Hepatocyte (in vitro differentiated cells): ENCODE measurements around the gene PHLDA1. TPM values are rescaled to one million over a fixed set of nuclear protein-coding genes. Genes with fewer than 3 reads are reported as not detected.

Experiments
- DNase-seq: peaks from one replicate; pipeline ENCODE4 v3.0.0-alpha.2; 2016; ENCODE audit warnings: low spot score
- H2AFZ ChIP-seq: fragments of 200-600 bp; sonication (generic); 2 replicates; pipeline ENCODE4 v1.6.0; 2016; ENCODE audit warnings: antibody characterized with exemption, mild to moderate bottlenecking
- H3K27ac ChIP-seq: fragments of 200-600 bp; sonication (generic); 2 replicates; pipeline ENCODE4 v1.5.1; 2016; ENCODE audit warnings: mild to moderate bottlenecking
- H3K27me3 ChIP-seq: fragments of 200-600 bp; sonication (generic); 2 replicates; pipeline ENCODE4 v1.6.1; 2016
- H3K36me3 ChIP-seq: fragments of 200-600 bp; sonication (generic); replicated peaks from 2 replicates; pipeline ENCODE4 v1.5.1; 2016; ENCODE audit warnings: low read depth; ENCODE audit not compliant: insufficient read depth
- H3K4me1 ChIP-seq: fragments of 200-600 bp; sonication (generic); 2 replicates; pipeline ENCODE4 v1.5.1; 2016; ENCODE audit warnings: mild to moderate bottlenecking, moderate library complexity; ENCODE audit not compliant: insufficient read depth
- H3K4me2 ChIP-seq: fragments of 200-600 bp; sonication (generic); 2 replicates; pipeline ENCODE4 v1.6.0; 2016
- H3K4me3 ChIP-seq: fragments of 200-600 bp; sonication (generic); 2 replicates; pipeline ENCODE4 v1.5.1; 2016; ENCODE audit warnings: mild to moderate bottlenecking
- H3K79me2 ChIP-seq: fragments of 200-600 bp; sonication (generic); 2 replicates; pipeline ENCODE4 v1.6.0; 2017; ENCODE audit warnings: mild to moderate bottlenecking
- H3K9me2 ChIP-seq: fragments of 200-600 bp; sonication (generic); replicated peaks from 2 replicates; pipeline ENCODE4 v1.6.0; 2017; ENCODE audit warnings: mild to moderate bottlenecking; ENCODE audit not compliant: insufficient read depth
- H3K9me3 ChIP-seq: fragments of 200-600 bp; sonication (generic); 2 replicates; pipeline ENCODE4 v1.5.1; 2016; ENCODE audit warnings: low read depth, mild to moderate bottlenecking
- H4K20me1 ChIP-seq: fragments of 200-600 bp; sonication (generic); 2 replicates; pipeline ENCODE4 v1.6.0; 2016; ENCODE audit warnings: mild to moderate bottlenecking; ENCODE audit not compliant: insufficient read depth, poor library complexity, severe bottlenecking
- EZH2 ChIP-seq: fragments of 200-600 bp; sonication (generic); IDR thresholded peaks from 2 replicates; pipeline ENCODE4 v1.6.1; 2016; ENCODE audit warnings: antibody characterized with exemption, mild to moderate bottlenecking, borderline replicate concordance
- EZH2phosphoT487 ChIP-seq: fragments of 200-600 bp; sonication (generic); IDR thresholded peaks from one replicate; pipeline ENCODE4 v1.6.1; 2018; ENCODE audit warnings: antibody characterized with exemption, mild to moderate bottlenecking, low read depth, moderate library complexity; ENCODE audit not compliant: unreplicated experiment, severe bottlenecking
- WGBS: methylation state at CpG from one replicate; pipeline ENCODE4 v1.1.6; 2016; ENCODE audit warnings: low lambda C conversion rate; ENCODE audit errors: missing lambda C conversion rate; 5-methylcytosine and 5-hydroxymethylcytosine counted together
- polyA plus RNA-seq: library from polyadenylated mRNA; unstranded; fragments of >200 nt; fragmentation: Nextera tagmentation; extraction: Ambion mirVana; gene quantifications from 2 replicates; pipeline ENCODE4 v1.2.1, GENCODE V29; 2016
- total RNA-seq: library from RNA; depleted of rRNA; stranded (reverse); fragments of >200 nt; gene quantifications from 2 replicates; pipeline ENCODE4 v1.2.3, GENCODE V29; 2014
- TF ChIP-seq, protein P1 (sequence below): fragments of 200-600 bp; sonication (generic); IDR thresholded peaks from 2 replicates; pipeline ENCODE4 v1.5.1; 2016; ENCODE audit warnings: antibody characterized with exemption, mild to moderate bottlenecking; ENCODE audit not compliant: poor library complexity

The PHLDA1 gene
- total and polyA plus RNA-seq, 2 experiments from 2014 or later = 29.9 to 50.8 TPM

DNA sequence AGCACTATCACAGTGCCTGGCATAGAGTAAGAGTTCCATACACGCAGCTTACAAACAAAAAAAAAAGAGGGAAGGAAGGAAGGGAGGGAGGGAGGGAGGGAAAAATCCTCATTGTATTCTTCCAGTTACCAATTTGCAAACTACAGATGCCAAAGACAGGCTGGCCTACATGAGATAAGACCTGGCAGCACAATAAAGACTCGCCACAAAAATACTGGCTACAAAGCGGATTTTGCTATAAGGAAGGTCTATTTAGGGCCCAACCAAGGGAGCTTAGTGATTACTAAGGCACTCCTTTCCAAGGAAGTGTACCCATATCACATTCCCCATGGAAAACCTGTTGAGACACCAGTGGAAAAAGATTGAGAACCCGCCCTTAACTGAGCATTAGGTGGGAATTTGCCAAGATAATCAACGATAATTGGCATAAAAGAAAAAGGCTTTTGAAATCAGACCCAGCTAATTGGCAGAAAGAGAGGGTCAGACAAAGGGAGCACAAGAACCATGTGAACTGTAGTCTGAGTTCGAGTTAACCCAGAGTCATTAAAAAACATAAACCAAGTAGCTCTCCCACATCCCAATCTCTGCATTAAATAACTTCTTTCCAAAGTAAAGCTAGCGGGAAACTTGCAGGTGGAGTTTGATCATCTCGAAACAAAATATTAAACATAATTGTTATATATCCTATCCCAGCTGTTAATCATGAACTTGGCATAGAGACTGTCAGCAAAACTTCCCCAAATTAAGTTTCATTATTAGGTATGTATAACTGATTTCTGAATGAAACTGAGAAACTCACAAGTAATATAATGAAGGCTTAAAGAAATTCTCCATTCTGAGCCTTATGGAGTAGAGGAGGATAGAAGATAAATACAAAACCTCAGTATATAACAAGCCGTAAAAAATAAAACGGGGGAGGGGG, 50.1 kb downstream of the PHLDA1 start:
- Histone ChIP-seq H3K4me3 (no peak overlapping the region), H2AFZ (no peak overlapping the region), H3K9me2 (no peaks in the 10 kb centered on the region), H3K27ac (no peak overlapping the region), H3K79me2 (no peaks in the 10 kb centered on the region), H3K4me2 (no peak overlapping the region), H4K20me1 (no peaks in the 10 kb centered on the region), H3K27me3 (no peaks in the 10 kb centered on the region), H3K36me3 (no peaks in the 10 kb centered on the region), H3K4me1 (peaks cover 35% of the 10 kb centered on the region), H3K9me3 (no peaks in the 10 kb centered on the region)
- no peak for DNase-seq
- 91% methylated on average over 10 of the region's 10 CpGs for WGBS
- no peak for TF ChIP-seq EZH2
- TF ChIP-seq, protein P1, sequence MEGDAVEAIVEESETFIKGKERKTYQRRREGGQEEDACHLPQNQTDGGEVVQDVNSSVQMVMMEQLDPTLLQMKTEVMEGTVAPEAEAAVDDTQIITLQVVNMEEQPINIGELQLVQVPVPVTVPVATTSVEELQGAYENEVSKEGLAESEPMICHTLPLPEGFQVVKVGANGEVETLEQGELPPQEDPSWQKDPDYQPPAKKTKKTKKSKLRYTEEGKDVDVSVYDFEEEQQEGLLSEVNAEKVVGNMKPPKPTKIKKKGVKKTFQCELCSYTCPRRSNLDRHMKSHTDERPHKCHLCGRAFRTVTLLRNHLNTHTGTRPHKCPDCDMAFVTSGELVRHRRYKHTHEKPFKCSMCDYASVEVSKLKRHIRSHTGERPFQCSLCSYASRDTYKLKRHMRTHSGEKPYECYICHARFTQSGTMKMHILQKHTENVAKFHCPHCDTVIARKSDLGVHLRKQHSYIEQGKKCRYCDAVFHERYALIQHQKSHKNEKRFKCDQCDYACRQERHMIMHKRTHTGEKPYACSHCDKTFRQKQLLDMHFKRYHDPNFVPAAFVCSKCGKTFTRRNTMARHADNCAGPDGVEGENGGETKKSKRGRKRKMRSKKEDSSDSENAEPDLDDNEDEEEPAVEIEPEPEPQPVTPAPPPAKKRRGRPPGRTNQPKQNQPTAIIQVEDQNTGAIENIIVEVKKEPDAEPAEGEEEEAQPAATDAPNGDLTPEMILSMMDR = no peak
- no peak for TF ChIP-seq EZH2phosphoT487

GRCh38 chr12:75979181-75979580, 52.4 kb downstream of the PHLDA1 start:
- DNase-seq = no peak
- Histone ChIP-seq H3K4me3 (no peak overlapping the region), H4K20me1 (no peaks in the 10 kb centered on the region), H3K4me2 (no peak overlapping the region), H3K9me2 (no peaks in the 10 kb centered on the region), H3K27ac (peak overlapping the region; percentile 91), H3K27me3 (no peaks in the 10 kb centered on the region), H3K9me3 (no peaks in the 10 kb centered on the region), H3K4me1 (peaks cover 36% of the 10 kb centered on the region), H2AFZ (no peak overlapping the region), H3K36me3 (no peaks in the 10 kb centered on the region), H3K79me2 (no peaks in the 10 kb centered on the region)
- WGBS = 57% methylated on average over 2 of the region's 2 CpGs
- TF ChIP-seq EZH2 (no peak), EZH2phosphoT487 (no peak)
- TF ChIP-seq, protein P1 = no peak

DNA sequence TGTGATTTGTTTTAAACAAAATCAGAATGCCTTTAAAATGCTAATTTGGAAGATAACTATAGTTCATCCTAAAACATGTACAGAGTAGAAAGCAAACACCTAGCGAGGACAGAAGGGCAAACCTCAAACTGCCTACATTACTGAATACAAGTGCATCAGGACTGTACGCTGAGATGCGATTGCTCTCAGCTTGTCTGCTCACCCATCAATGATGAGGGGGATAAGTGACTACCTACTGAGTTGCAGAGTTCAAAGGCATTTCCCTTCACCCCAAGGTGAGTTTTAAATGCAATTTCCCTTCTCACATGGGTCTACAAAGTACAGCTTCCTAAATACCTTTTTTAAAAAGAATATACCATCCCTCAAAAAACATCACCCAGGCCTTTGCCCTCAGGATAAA, 52.9 kb downstream of the PHLDA1 start:
- Histone ChIP-seq H3K4me1 (peaks cover 36% of the 10 kb centered on the region), H4K20me1 (no peaks in the 10 kb centered on the region), H3K4me2 (peak overlapping the region; percentile 20), H2AFZ (no peak overlapping the region), H3K36me3 (no peaks in the 10 kb centered on the region), H3K4me3 (no peak overlapping the region), H3K27ac (peak overlapping the region; percentile 91), H3K79me2 (no peaks in the 10 kb centered on the region), H3K27me3 (no peaks in the 10 kb centered on the region), H3K9me2 (no peaks in the 10 kb centered on the region), H3K9me3 (no peaks in the 10 kb centered on the region)
- WGBS = 85% methylated on average over 3 of the region's 3 CpGs
- TF ChIP-seq, protein P1 = no peak
- TF ChIP-seq EZH2 (no peak), EZH2phosphoT487 (no peak)
- DNase-seq = no peak
